Mononuclear cell (primary cell): ENCODE results near the gene HSD17B8. TPM values are rescaled to one million over a fixed set of nuclear protein-coding genes. Genes with fewer than 3 reads are reported as not detected.

Experiments
- H3K27me3 ChIP-seq: 2 replicates; pipeline ENCODE4 v1.6.0; 2011; ENCODE audit warnings: low read length, control low read depth; ENCODE audit not compliant: insufficient read depth
- H3K4me1 ChIP-seq: 2 replicates; pipeline ENCODE4 v1.5.1; 2011; ENCODE audit warnings: mild to moderate bottlenecking, low read length, control low read depth; ENCODE audit not compliant: insufficient read depth
- H3K4me3 ChIP-seq: 2 replicates; pipeline ENCODE4 v1.5.1; 2011; ENCODE audit warnings: mild to moderate bottlenecking, low read length, moderate library complexity
- H3K9me3 ChIP-seq: 2 replicates; pipeline ENCODE4 v1.5.1; 2011; ENCODE audit warnings: low read depth, mild to moderate bottlenecking, control low read depth, low read length
- total RNA-seq: library from RNA; depleted of rRNA; stranded (reverse); fragments of >200 nt; gene quantifications from one replicate; pipeline ENCODE4 v1.2.3, GENCODE V29; 2012

The HSD17B8 gene
- total RNA-seq, 1 donor = 6.4 TPM

DNA sequence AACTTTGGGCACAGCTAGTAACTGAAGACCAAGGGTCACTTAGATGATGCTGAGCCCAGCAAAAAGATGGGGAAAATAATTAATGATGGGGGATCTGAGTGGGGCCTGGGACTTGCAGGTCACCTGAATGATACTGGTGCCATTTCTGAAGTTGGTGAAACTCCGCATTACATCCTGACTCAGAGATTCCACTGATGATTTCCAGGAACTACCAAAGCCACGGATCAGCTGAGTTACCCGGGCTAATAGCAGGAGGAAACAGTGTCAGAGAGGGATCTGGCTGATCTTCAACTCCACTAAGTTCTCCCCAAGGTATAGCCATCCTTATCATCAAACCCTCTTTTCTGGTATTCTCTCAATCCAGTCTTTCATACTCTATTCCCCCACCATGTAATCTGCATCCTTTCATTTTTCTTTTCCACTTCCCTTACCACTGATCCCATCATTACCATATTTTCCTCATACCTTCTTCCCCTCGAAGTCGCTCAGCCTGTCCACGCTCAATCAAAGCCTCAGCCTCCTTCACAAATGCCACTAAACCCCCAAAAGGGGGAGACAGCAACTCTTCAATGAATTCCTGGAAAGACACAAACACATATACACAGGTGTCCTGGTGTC is 47.0 kb downstream of the HSD17B8 start:
- no peaks in the 10 kb centered on the region for H3K27me3 ChIP-seq
- H3K4me3 ChIP-seq = no peak overlapping the region
- no peaks in the 10 kb centered on the region for H3K9me3 ChIP-seq
- H3K4me1 ChIP-seq = peaks cover 28% of the 10 kb centered on the region

DNA sequence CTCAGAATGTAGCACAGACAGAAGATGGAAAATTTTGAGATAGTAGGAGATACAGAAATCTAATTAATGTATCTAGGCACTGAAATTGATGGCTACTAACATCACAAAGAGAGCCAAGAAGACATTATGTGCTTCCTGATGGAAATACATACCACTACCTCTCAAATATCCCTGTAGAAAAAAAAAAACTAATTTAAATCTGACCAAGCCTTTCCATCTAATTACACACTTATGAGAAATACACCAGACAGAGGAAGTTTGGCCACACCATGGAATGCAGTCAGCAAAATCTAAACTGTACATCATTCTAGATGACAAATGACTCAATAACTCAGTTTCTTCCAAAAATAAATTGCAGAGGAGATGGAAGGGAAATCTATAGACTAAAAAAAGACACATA is 48.3 kb downstream of the HSD17B8 start:
- peaks cover 28% of the 10 kb centered on the region for H3K4me1 ChIP-seq
- H3K27me3 ChIP-seq = no peaks in the 10 kb centered on the region
- no peaks in the 10 kb centered on the region for H3K9me3 ChIP-seq
- no peak overlapping the region for H3K4me3 ChIP-seq

DNA sequence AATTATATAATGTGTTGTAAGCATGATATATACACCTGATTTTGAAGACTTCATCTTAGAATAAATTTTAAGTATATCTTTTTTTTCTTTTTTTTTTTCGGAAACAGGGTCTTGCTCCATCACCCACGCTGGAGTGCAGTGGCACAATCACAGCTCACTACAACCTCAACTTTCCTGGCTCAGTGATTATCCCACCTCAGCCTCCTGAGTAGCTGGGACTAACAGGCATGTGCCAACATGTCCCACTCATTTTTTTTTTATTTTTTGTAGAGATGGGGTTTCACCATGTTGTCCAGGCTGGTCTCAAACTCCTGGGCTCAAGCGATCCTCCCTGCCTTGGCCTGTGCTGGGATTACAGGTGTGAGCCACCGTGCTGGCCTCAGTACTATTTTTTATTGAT is 50.1 kb downstream of the HSD17B8 start:
- no peaks in the 10 kb centered on the region for H3K9me3 ChIP-seq
- H3K4me1 ChIP-seq = peaks cover 14% of the 10 kb centered on the region
- no peaks in the 10 kb centered on the region for H3K27me3 ChIP-seq
- no peak overlapping the region for H3K4me3 ChIP-seq

Other genes starting within 250 kb of the HSD17B8 start
- 193 TPM for gene BRD2, start 236.1 kb upstream of the HSD17B8 start, total RNA-seq
- gene HLA-DOA, start 195.1 kb upstream of the HSD17B8 start, total RNA-seq = 16.2 TPM
- gene HLA-DPA1, start 131.0 kb upstream of the HSD17B8 start, total RNA-seq = 271 TPM
- 166 TPM for gene HLA-DPB1, start 128.7 kb upstream of the HSD17B8 start, total RNA-seq
- 0.63 TPM for gene COL11A2, start 12.2 kb upstream of the HSD17B8 start, total RNA-seq
- 11.3 TPM for gene RXRB, start 4.0 kb upstream of the HSD17B8 start, total RNA-seq
- 10.7 TPM for gene SLC39A7, start 3.8 kb upstream of the HSD17B8 start, total RNA-seq
- 11.4 TPM for gene RING1, start 3.8 kb downstream of the HSD17B8 start, total RNA-seq
- 27.8 TPM for gene VPS52, start 67.2 kb downstream of the HSD17B8 start, total RNA-seq
- gene RPS18, start 67.4 kb downstream of the HSD17B8 start, total RNA-seq = 4,638 TPM
- gene B3GALT4, start 72.5 kb downstream of the HSD17B8 start, total RNA-seq = 11.1 TPM
- 19.4 TPM for gene WDR46, start 84.6 kb downstream of the HSD17B8 start, total RNA-seq
- gene PFDN6, start 84.9 kb downstream of the HSD17B8 start, total RNA-seq = 11.1 TPM
- 14.7 TPM for gene RGL2, start 94.3 kb downstream of the HSD17B8 start, total RNA-seq
- 188 TPM for gene TAPBP, start 109.4 kb downstream of the HSD17B8 start, total RNA-seq
- gene ZBTB22, start 113.1 kb downstream of the HSD17B8 start, total RNA-seq = 12.6 TPM
- 15.2 TPM for gene DAXX, start 118.3 kb downstream of the HSD17B8 start, total RNA-seq
- 0.94 TPM for gene KIFC1, start 187.2 kb downstream of the HSD17B8 start, total RNA-seq
- gene PHF1, start 206.4 kb downstream of the HSD17B8 start, total RNA-seq = 78.5 TPM
- gene CUTA, start 213.5 kb downstream of the HSD17B8 start, total RNA-seq = 66.3 TPM
- 10.5 TPM for gene SYNGAP1, start 215.4 kb downstream of the HSD17B8 start, total RNA-seq
- gene ZBTB9, start 249.9 kb downstream of the HSD17B8 start, total RNA-seq = 3.5 TPM